ENCODE data around the gene TNRC18. TPM values are rescaled to one million over a fixed set of nuclear protein-coding genes. Genes with fewer than 3 reads are reported as not detected.
A peak's percentile ranks its signal among the peaks of the same experiment; 100 is the strongest.

TNRC18 gene
- total and polyA plus RNA-seq, 9 of the 15 experiments (the other 6 are each of a cell fraction or from before 2014, with no cell fraction given), result 0.03 to 43.2 (median 18.0) TPM

GRCh38 chr7:5429253-5429856 lies 5.7 kb upstream of the TNRC18 start (continued):
- TF ChIP-seq ZNF609 (CRISPR knock-in tag; IDR thresholded peaks at IDR 0.05; ENCODE audit: borderline replicate concordance) (no peak), BACH1 (tag; IDR thresholded peaks at IDR 0.05) (0 out of 2 replicates have a peak, but pooled peaks have one; percentile 59), WHSC1 (IDR thresholded peaks at IDR 0.05; ENCODE audit: low read length) (no peak), EGR1 (conservative IDR thresholded peaks at IDR 0.05) (no peak), MTF1 (CRISPR knock-in tag; IDR thresholded peaks at IDR 0.05; ENCODE audit: borderline replicate concordance) (no peak), ZNF311 (CRISPR knock-in tag; IDR thresholded peaks at IDR 0.05) (no peak), PML (IDR thresholded peaks at IDR 0.05; ENCODE audit: low read length) (no peak), RBFOX2 (IDR thresholded peaks at IDR 0.05; ENCODE audit: low read depth, low read length) (peak; percentile 88), ZNF212 (CRISPR knock-in tag; IDR thresholded peaks at IDR 0.05) (no peak), ETS1 (conservative IDR thresholded peaks at IDR 0.05; ENCODE audit: control insufficient read depth, low read depth, low read length) (no peak), ZBTB5 (IDR thresholded peaks at IDR 0.05) (no peak), IRF2 (CRISPR knock-in tag; IDR thresholded peaks at IDR 0.05) (no peak), L3MBTL2 (IDR thresholded peaks at IDR 0.05) (peak; percentile 66), CBX2 (IDR thresholded peaks at IDR 0.05; ENCODE audit: insufficient read depth, low read length, poor library complexity, severe bottlenecking) (no peak), KAT7 (CRISPR knock-in tag; IDR thresholded peaks at IDR 0.05; ENCODE audit: borderline replicate concordance) (peak; percentile 20; the same call in 1 of the 2 replicates), SMAD3 (CRISPR knock-in tag; conservative IDR thresholded peaks at IDR 0.05) (no peak), ZFP36 (IDR thresholded peaks at IDR 0.05; ENCODE audit: low read depth, low read length, partially characterized antibody) (no peak), RFX5 (IDR thresholded peaks at IDR 0.05; ENCODE audit: low read depth, low read length) (no peak), TAF7 (tag; IDR thresholded peaks at IDR 0.05) (no peak)
